K562 (cell line): ENCODE data around the gene DHCR24. TPM values are rescaled to one million over a fixed set of nuclear protein-coding genes. Genes with fewer than 3 reads are reported as not detected.

Experiments used
- ATAC-seq: fragments of 200-7000 bp; cut with Tn5 transposase; 3 replicates; pipeline ENCODE4 v1.9.1; 2020; ENCODE audit warnings: moderate library complexity
- BruUV-seq: library from RNA; stranded (reverse); fragments of 400-500 nt; replicated peaks from 2 replicates; lab custom pipeline; 2021; lab: Mats Ljungman, UMichigan
- CTCF ChIA-PET: fragments of 300-600 bp; formaldehyde crosslinking; extraction: SDS; loops from one replicate; lab custom pipeline; 2021; ENCODE audit warnings: low intra/inter-chr PET ratio; lab: Yijun Ruan, JAX
- POLR2A ChIA-PET: fragments of 300-600, 350-650 bp; sonication (Branson Sonifier 250); formaldehyde crosslinking; extraction: SDS; loops from one replicate; lab custom pipeline; 2021; ENCODE audit warnings: antibody characterized with exemption, inconsistent platforms; lab: Yijun Ruan, JAX
- DNase-seq, 4 experiments: peaks; one replicate each; pipeline versions ENCODE4 v3.0.0 to v3.0.0-alpha.2; 2011 to 2018; ENCODE audit warnings: low spot score in 3 of 4, mixed read lengths in 3 of 4; ENCODE audit errors: extremely low read depth in 1 of 4
- FAIRE-seq: peaks from 2 replicates; lab custom pipeline; 2011; peaks lifted over from hg19 to GRCh38; lab: Jason Lieb, UNC
- H2AFZ ChIP-seq: 2 replicates; pipeline ENCODE4 v1.6.0; 2011; ENCODE audit warnings: low read depth, low read length, control low read depth, inconsistent platforms
- H3K27ac ChIP-seq: fragments of 200-600 bp; 3 replicates; pipeline ENCODE4 v1.8.0; 2011; ENCODE audit warnings: low read depth, mild to moderate bottlenecking, control low read depth, inconsistent platforms, low read length, moderate library complexity, mixed read lengths; ENCODE audit errors: extremely low read depth
- H3K27me3 ChIP-seq, 2 experiments: fragments of 300-600 bp in 1 of 2; 2 replicates in 1 of 2; 3 replicates in 1 of 2; pipeline versions ENCODE4 v1.6.0 to v1.8.0; 2011; ENCODE audit warnings: inconsistent platforms in 2 of 2, low read length in 2 of 2, mild to moderate bottlenecking in 1 of 2, mixed read lengths in 1 of 2, moderate library complexity in 1 of 2; ENCODE audit not compliant: control insufficient read depth in 2 of 2, insufficient read depth in 2 of 2
- H3K36me3 ChIP-seq: fragments of 300-600 bp; 3 replicates; pipeline ENCODE4 v1.8.0; 2011; ENCODE audit warnings: mild to moderate bottlenecking, low read length, inconsistent platforms; ENCODE audit not compliant: control insufficient read depth, insufficient read depth
- H3K4me1 ChIP-seq, 2 experiments: fragments of 200-600 bp in 1 of 2; replicated peaks in 1 of 2; 2 replicates in 1 of 2; 3 replicates in 1 of 2; pipeline versions ENCODE4 v1.5.1 to v1.8.0; 2011; ENCODE audit warnings: inconsistent platforms in 2 of 2, low read length in 2 of 2, mild to moderate bottlenecking in 1 of 2, mixed read lengths in 1 of 2, moderate library complexity in 1 of 2; ENCODE audit not compliant: control insufficient read depth in 2 of 2, insufficient read depth in 2 of 2
- H3K4me2 ChIP-seq: 2 replicates; pipeline ENCODE4 v1.6.1; 2011; ENCODE audit warnings: low read length, control low read depth, inconsistent platforms, mixed read lengths; ENCODE audit not compliant: insufficient read depth
- H3K4me3 ChIP-seq: fragments of 200-600 bp; sonication (generic), shearing (Covaris generic); 2 replicates; pipeline ENCODE4 v1.5.1; 2016; ENCODE audit warnings: control low read depth, inconsistent platforms
- H3K79me2 ChIP-seq: fragments of 200-600 bp; 3 replicates; pipeline ENCODE4 v1.8.0; 2011; ENCODE audit warnings: low read length, inconsistent platforms; ENCODE audit not compliant: control insufficient read depth, insufficient read depth
- H3K9ac ChIP-seq, 2 experiments: 2 replicates each; pipeline versions ENCODE4 v1.6.0 to v1.6.1; 2011; ENCODE audit warnings: low read depth in 2 of 2, low read length in 2 of 2, control low read depth in 1 of 2, inconsistent platforms in 1 of 2, mild to moderate bottlenecking in 1 of 2, mixed read lengths in 1 of 2; ENCODE audit not compliant: insufficient read depth in 1 of 2
- H3K9me1 ChIP-seq: one replicate; pipeline ENCODE4 v1.6.0; 2011; ENCODE audit warnings: inconsistent platforms, mild to moderate bottlenecking, low read length, moderate library complexity; ENCODE audit not compliant: control insufficient read depth, insufficient read depth
- H3K9me3 ChIP-seq: replicated peaks from 2 replicates; pipeline ENCODE4 v1.5.1; 2011; ENCODE audit warnings: low read depth, low read length, inconsistent platforms; ENCODE audit not compliant: control insufficient read depth, insufficient read depth
- H4K20me1 ChIP-seq: replicated peaks from 2 replicates; pipeline ENCODE4 v1.6.1; 2011; ENCODE audit warnings: low read length, inconsistent platforms, mixed read lengths; ENCODE audit not compliant: control insufficient read depth, insufficient read depth
- ZKSCAN1 ChIP-seq: fragments of 150-350 bp; IDR thresholded peaks from 2 replicates; pipeline ENCODE4 v1.6.1; 2016; ENCODE audit warnings: low read depth, low read length
- ZNF318 ChIP-seq, 2 experiments: fragments of 450-650 bp; IDR thresholded peaks; 2 replicates each; pipeline ENCODE4 v1.6.1; 2016; ENCODE audit warnings: mild to moderate bottlenecking in 2 of 2, borderline replicate concordance in 1 of 2, low read depth in 1 of 2, moderate library complexity in 1 of 2
- WGBS: fragments of 100-300 bp; shearing (Covaris generic); methylation state at CpG from one replicate; pipeline ENCODE4 v1.1.6; 2016; ENCODE audit warnings: low coverage, mixed read lengths; ENCODE audit not compliant: insufficient coverage; ENCODE audit errors: missing lambda C conversion rate; 5-methylcytosine and 5-hydroxymethylcytosine counted together
- in situ Hi-C: fragments of 300-500 bp; cut with MboI; formaldehyde crosslinking; loops from 4 replicates; pipeline ENCODE4 v1.15.0; 2018; ENCODE audit warnings: inconsistent platforms, mixed read lengths
- intact Hi-C: fragments of 100-400 bp; cut with micrococcal nuclease; formaldehyde crosslinking; loops from 2 replicates; pipeline ENCODE4 v1.14.2; 2022
- polyA plus RNA-seq, 8 experiments: library from polyadenylated mRNA; depleted of rRNA in 4 of 8; stranded (reverse) in 5 of 8; unstranded in 3 of 8; fragments of >200 nt; fragmentation: Nextera tagmentation in 2 of 8; fragmentation: Illumina TruSeq in 1 of 8; extraction: Ambion mirVana in 2 of 8; extraction: Trizol in 1 of 8; gene quantifications; 2 replicates each; pipeline versions ENCODE4 v1.2.1 to v1.2.3, GENCODE V29; 2011 to 2014; ENCODE audit warnings: inconsistent platforms in 1 of 8, missing spikeins in 1 of 8
- total RNA-seq, 7 experiments: library from RNA; depleted of rRNA in 6 of 7; stranded (reverse); fragments of >200 nt in 6 of 7; fragmentation: Illumina TruSeq in 2 of 7; extraction: Trizol in 2 of 7; gene quantifications; 2 replicates each; pipeline versions ENCODE4 v1.2.1 to v1.2.3, GENCODE V29; 2011 to 2021; ENCODE audit warnings: low replicate concordance in 1 of 7

DHCR24 gene
- total and polyA plus RNA-seq, 9 of the 15 experiments (the other 6 are each of a cell fraction or from before 2014, with no cell fraction given) = 23.4 to 161 (median 79.9) TPM

DNA sequence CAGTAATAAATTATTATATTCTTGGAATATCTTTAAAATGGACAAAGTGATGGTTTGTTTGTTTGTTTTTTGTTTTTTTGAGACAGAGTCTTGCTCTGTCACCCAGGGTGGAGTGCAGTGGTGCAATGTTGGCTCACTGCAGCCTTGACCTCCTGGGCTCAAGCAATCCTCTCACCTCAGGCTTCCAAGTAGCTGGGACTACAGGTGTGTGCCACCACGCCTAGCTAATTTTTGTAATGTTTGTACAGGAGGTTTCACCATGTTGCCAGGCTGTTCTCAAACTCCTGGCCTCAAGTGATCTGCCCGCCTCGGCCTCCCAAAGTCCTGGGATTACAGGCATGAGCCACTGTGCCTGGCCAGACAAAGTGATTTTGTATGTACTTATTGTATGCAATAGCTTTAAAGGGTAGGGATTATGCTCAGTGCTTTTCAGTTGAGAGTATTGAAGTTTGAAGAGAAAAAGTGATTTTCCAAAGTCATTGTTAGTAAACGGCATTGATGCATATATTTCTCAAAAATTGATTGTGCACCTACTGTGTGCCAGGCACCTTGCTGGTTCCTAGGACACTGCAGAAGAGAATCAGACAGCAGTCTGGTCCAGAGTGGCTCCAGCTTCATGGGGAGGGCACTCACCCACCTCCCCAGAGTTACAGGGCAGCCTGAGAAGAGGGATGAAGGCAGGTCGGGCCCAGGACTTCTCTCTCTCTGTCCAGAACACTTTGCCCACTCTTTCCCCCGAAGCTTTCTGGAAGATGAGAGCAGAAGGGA is 51.7 kb downstream of the DHCR24 start:
- no peak overlapping the region for H2AFZ ChIP-seq
- WGBS = under 1% methylated on average over 6 of the region's 6 CpGs
- DNase-seq (no peak), ATAC-seq (no peak)
- no peaks in the 10 kb centered on the region for H3K36me3 ChIP-seq
- no peak overlapping the region for H3K4me2 ChIP-seq
- no peaks in the 10 kb centered on the region for H3K79me2 ChIP-seq
- POLR2A ChIA-PET = interaction anchor here (1.6 kb wide), 1 partner anchor 13 kb away, joined by 6 read pairs; no protein-coding TSS in a partner anchor
- peaks cover 16 to 35% of the 10 kb centered on the region in 2 experiments; a peak in 4 of 5 replicates for H3K27me3 ChIP-seq
- H3K27ac ChIP-seq = no peak overlapping the region
- no peaks in the 10 kb centered on the region for H4K20me1 ChIP-seq
- no peaks in the 10 kb centered on the region for H3K4me1 ChIP-seq
- TF ChIP-seq ZNF318 (IDR thresholded peaks at IDR 0.05; ENCODE audit: borderline replicate concordance in 1 of 2, low read depth in 1 of 2) = no peak
- TF ChIP-seq ZKSCAN1 = peak; percentile 65
- TF ChIP-seq, all 486 proteins: peak for 1
- intact Hi-C loops = no loop called here
- CTCF ChIA-PET = no interaction called here
- BruUV-seq = no TSS peak
- Histone ChIP-seq H3K4me3 (no peak overlapping the region), H3K9ac (no peak overlapping the region), H3K9me1 (no peaks in the 10 kb centered on the region), H3K9me3 (no peaks in the 10 kb centered on the region)
- in situ Hi-C loops = no loop called here
- FAIRE-seq = no peak
